Neuronal stem cell (in vitro differentiated cells): Measurements from ENCODE around the gene DESI1.
"Not testable (repeated sequence)": the region's sequence is repeated elsewhere in the genome, so short reads cannot be mapped to it uniquely, and the experiment has no call there.

Source experiments
- DNase-seq: peaks from one replicate; pipeline ENCODE4 v3.0.0-alpha.2; 2013; ENCODE audit warnings: low spot score
- H2AFZ ChIP-seq: one replicate; pipeline ENCODE4 v1.6.1; 2013; ENCODE audit warnings: mild to moderate bottlenecking, low read length, inconsistent platforms
- H2AK5ac ChIP-seq: 2 replicates; pipeline ENCODE4 v1.6.1; 2013; ENCODE audit warnings: low read depth, mild to moderate bottlenecking, inconsistent platforms, low read length, moderate library complexity, mixed read lengths
- H2BK120ac ChIP-seq: 2 replicates; pipeline ENCODE4 v1.6.1; 2013; ENCODE audit warnings: low read depth, mild to moderate bottlenecking, inconsistent platforms, low read length, moderate library complexity, mixed read lengths
- H2BK12ac ChIP-seq: one replicate; pipeline ENCODE4 v1.6.1; 2013; ENCODE audit warnings: low read length, inconsistent platforms
- H2BK15ac ChIP-seq: 2 replicates; pipeline ENCODE4 v1.6.1; 2013; ENCODE audit warnings: mild to moderate bottlenecking, low read length, inconsistent platforms, mixed read lengths
- H2BK5ac ChIP-seq: one replicate; pipeline ENCODE4 v1.6.1; 2013; ENCODE audit warnings: inconsistent platforms, mild to moderate bottlenecking, low read length, moderate library complexity
- H3K14ac ChIP-seq: one replicate; pipeline ENCODE4 v1.6.1; 2013; ENCODE audit warnings: low read length, inconsistent platforms
- H3K18ac ChIP-seq: 2 replicates; pipeline ENCODE4 v1.6.1; 2013; ENCODE audit warnings: low read length, inconsistent platforms
- H3K23ac ChIP-seq: 2 replicates; pipeline ENCODE4 v1.6.1; 2013; ENCODE audit warnings: low read depth, mild to moderate bottlenecking, mixed read lengths, low read length, inconsistent platforms; ENCODE audit not compliant: poor library complexity
- H3K27ac ChIP-seq: replicated peaks from 3 replicates; pipeline ENCODE4 v1.5.1; 2013; ENCODE audit warnings: low read length, inconsistent platforms
- H3K27me3 ChIP-seq, 3 experiments: 2 replicates each; pipeline ENCODE4 v1.6.1; 2013; ENCODE audit warnings: low read length in 3 of 3, mild to moderate bottlenecking in 2 of 3, inconsistent platforms in 1 of 3, low read depth in 1 of 3, mixed read lengths in 1 of 3, moderate library complexity in 1 of 3; ENCODE audit not compliant: control insufficient read depth in 3 of 3, insufficient read depth in 3 of 3
- H3K36me3 ChIP-seq, 2 donors: replicated peaks in 1 of 2; 2 replicates each; pipeline ENCODE4 v1.6.1; 2013; ENCODE audit warnings: low read length in 2 of 2; ENCODE audit not compliant: control insufficient read depth in 2 of 2, insufficient read depth in 2 of 2
- H3K4ac ChIP-seq: 2 replicates; pipeline ENCODE4 v1.6.1; 2013; ENCODE audit warnings: inconsistent platforms, mild to moderate bottlenecking, low read length, moderate library complexity
- H3K4me1 ChIP-seq, 2 donors: 1 replicate in 1 of 2; 2 replicates in 1 of 2; pipeline ENCODE4 v1.6.1; 2013; ENCODE audit warnings: low read length in 2 of 2, low read depth in 1 of 2; ENCODE audit not compliant: control insufficient read depth in 2 of 2, insufficient read depth in 1 of 2
- H3K4me2 ChIP-seq: one replicate; pipeline ENCODE4 v1.6.1; 2013; ENCODE audit warnings: mild to moderate bottlenecking, low read length, inconsistent platforms; ENCODE audit not compliant: insufficient read depth, poor library complexity, severe bottlenecking
- H3K4me3 ChIP-seq, 2 donors: 2 replicates each; pipeline ENCODE4 v1.5.1; 2013; ENCODE audit warnings: low read length in 2 of 2, mild to moderate bottlenecking in 2 of 2, inconsistent platforms in 1 of 2, moderate library complexity in 1 of 2
- H3K79me1 ChIP-seq: one replicate; pipeline ENCODE4 v1.6.1; 2013; ENCODE audit warnings: low read depth, mild to moderate bottlenecking, inconsistent platforms, low read length, moderate library complexity
- H3K9ac ChIP-seq: one replicate; pipeline ENCODE4 v1.6.1; 2013; ENCODE audit warnings: mild to moderate bottlenecking, low read depth, low read length, inconsistent platforms; ENCODE audit not compliant: poor library complexity
- H3K9me3 ChIP-seq, 2 donors: replicated peaks in 1 of 2; 2 replicates each; pipeline versions ENCODE3 to v1.6.1; 2013; ENCODE audit warnings: low read length in 2 of 2, mild to moderate bottlenecking in 2 of 2, inconsistent platforms in 1 of 2, low read depth in 1 of 2, mixed read lengths in 1 of 2, moderate library complexity in 1 of 2; ENCODE audit not compliant: control insufficient read depth in 2 of 2, insufficient read depth in 1 of 2
- H4K8ac ChIP-seq: one replicate; pipeline ENCODE4 v1.6.1; 2013; ENCODE audit warnings: low read depth, mild to moderate bottlenecking, inconsistent platforms, low read length, moderate library complexity
- H4K91ac ChIP-seq: one replicate; pipeline ENCODE4 v1.6.1; 2013; ENCODE audit warnings: low read length, low read depth, mild to moderate bottlenecking, inconsistent platforms; ENCODE audit not compliant: poor library complexity
- WGBS, 2 donors: extraction: QIAGEN DNeasy Blood & Tissue Kit; methylation state at CpG; one replicate each; pipeline ENCODE4 v1.1.7; 2013; ENCODE audit warnings: missing lambda C conversion rate in 2 of 2, mixed read lengths in 1 of 2; ENCODE audit not compliant: insufficient read length in 2 of 2, insufficient replicate concordance in 1 of 2; ENCODE audit errors: extremely low coverage in 2 of 2; 5-methylcytosine and 5-hydroxymethylcytosine counted together

Gene DESI1

GRCh38 chr22:41663594-41663993, 42.8 kb upstream of the DESI1 start:
- H3K36me3 ChIP-seq, result peaks cover 37 to 70% of the 10 kb centered on the region in 2 donors
- H4K91ac ChIP-seq, H2AFZ ChIP-seq, H3K4me2 ChIP-seq, H4K8ac ChIP-seq, H2BK12ac ChIP-seq, H3K27me3 ChIP-seq, H3K4me1 ChIP-seq, H3K9me3 ChIP-seq, DNase-seq, H3K23ac ChIP-seq, H2BK15ac ChIP-seq, H3K27ac ChIP-seq, H3K14ac ChIP-seq, H3K9ac ChIP-seq, H2BK120ac ChIP-seq, H3K18ac ChIP-seq, H2BK5ac ChIP-seq, H3K4ac ChIP-seq, H2AK5ac ChIP-seq, H3K79me1 ChIP-seq, H3K4me3 ChIP-seq: not testable (repeated sequence)
- no CpG with 5 or more reads among the region's 9 CpGs for WGBS, 2 donors

DNA sequence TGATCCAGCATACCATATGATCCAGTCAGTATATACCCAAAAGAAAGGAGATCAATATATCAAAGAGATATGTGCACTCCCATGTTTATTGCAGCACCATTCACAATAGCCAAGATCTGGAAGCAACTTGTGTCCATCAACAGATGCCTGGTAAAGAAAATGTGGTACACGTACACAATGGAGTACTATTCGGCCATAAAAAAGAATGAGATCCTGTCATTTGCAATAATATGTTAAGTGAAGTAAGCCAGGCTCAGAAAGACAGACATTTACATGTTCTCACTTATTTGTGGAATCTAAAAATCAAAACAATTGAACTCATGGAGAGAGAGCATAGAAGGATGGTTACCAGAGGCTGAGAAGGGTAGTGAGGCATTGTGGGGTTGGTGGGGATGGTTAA, 40.9 kb upstream of the DESI1 start:
- H3K18ac ChIP-seq, result no peak overlapping the region
- no peaks in the 10 kb centered on the region for H3K4me1 ChIP-seq
- no peak for DNase-seq
- H2BK15ac ChIP-seq, result no peak overlapping the region
- WGBS, 2 donors, result no CpG with 5 or more reads among the region's 2 CpGs
- H3K9me3 ChIP-seq, result no peaks in the 10 kb centered on the region
- H3K23ac ChIP-seq, result no peak overlapping the region
- H3K36me3 ChIP-seq, result peaks cover 52 to 89% of the 10 kb centered on the region in 2 donors
- H2BK12ac ChIP-seq, result no peak overlapping the region
- no peak overlapping the region for H3K27ac ChIP-seq
- H4K8ac ChIP-seq, result no peak overlapping the region
- H3K4me2 ChIP-seq, result no peak overlapping the region
- H2BK5ac ChIP-seq, result no peak overlapping the region
- no peak overlapping the region for H3K4me3 ChIP-seq
- H3K79me1 ChIP-seq, result peaks cover 4% of the 10 kb centered on the region
- no peak overlapping the region for H3K14ac ChIP-seq
- no peak overlapping the region for H2AK5ac ChIP-seq
- no peak overlapping the region for H3K4ac ChIP-seq
- H4K91ac ChIP-seq, result no peak overlapping the region
- H3K9ac ChIP-seq, result no peak overlapping the region
- no peak overlapping the region for H2AFZ ChIP-seq
- no peaks in the 10 kb centered on the region for H3K27me3 ChIP-seq
- no peak overlapping the region for H2BK120ac ChIP-seq

DNA sequence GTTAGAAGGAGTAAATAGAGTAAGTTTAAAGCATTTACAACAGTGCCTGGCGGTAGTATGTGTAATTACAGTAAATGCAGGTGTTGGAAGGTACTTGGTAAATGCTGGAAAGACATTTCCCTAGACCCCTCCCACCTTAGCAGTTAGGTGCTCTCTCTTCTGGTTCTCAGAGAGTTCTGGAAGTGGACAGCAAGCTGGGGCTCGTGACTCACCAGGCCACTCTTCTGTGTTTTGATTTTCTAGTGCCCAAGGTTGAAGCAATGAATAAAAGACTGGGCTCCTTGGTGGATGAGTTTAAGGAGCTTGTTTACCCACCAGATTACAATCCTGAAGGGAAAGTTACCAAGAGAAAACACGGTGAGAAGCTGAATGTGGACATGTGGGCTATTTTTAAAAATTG, 40.2 kb upstream of the DESI1 start:
- WGBS, 2 donors, result no CpG with 5 or more reads among the region's 3 CpGs
- DNase-seq, result no peak
- H3K4me3 ChIP-seq, result no peak overlapping the region

GRCh38 chr22:41660416-41660815, 39.6 kb upstream of the DESI1 start:
- Histone ChIP-seq H4K8ac (no peak overlapping the region), H2AFZ (no peak overlapping the region), H2AK5ac (no peak overlapping the region), H4K91ac (no peak overlapping the region), H3K4me2 (no peak overlapping the region), H3K4ac (no peak overlapping the region), H3K18ac (no peak overlapping the region), H3K27ac (no peak overlapping the region), H3K36me3 (peaks cover 60 to 100% of the 10 kb centered on the region in 2 donors), H3K4me1 (no peaks in the 10 kb centered on the region), H3K9me3 (no peaks in the 10 kb centered on the region), H3K14ac (no peak overlapping the region), H2BK120ac (no peak overlapping the region), H3K27me3 (no peaks in the 10 kb centered on the region), H3K79me1 (peaks cover 4% of the 10 kb centered on the region), H3K4me3 (no peak overlapping the region), H3K23ac (no peak overlapping the region), H2BK12ac (no peak overlapping the region), H3K9ac (no peak overlapping the region), H2BK5ac (no peak overlapping the region), H2BK15ac (no peak overlapping the region)
- no CpG with 5 or more reads among the region's 3 CpGs for WGBS, 2 donors
- DNase-seq, result no peak

More for the DNA sequence above, 40.2 kb upstream of the DESI1 start:
- Histone ChIP-seq H3K14ac (no peak overlapping the region), H4K91ac (no peak overlapping the region), H3K79me1 (peaks cover 4% of the 10 kb centered on the region), H2BK12ac (no peak overlapping the region), H3K4me1 (no peaks in the 10 kb centered on the region), H3K23ac (no peak overlapping the region), H3K9me3 (no peaks in the 10 kb centered on the region), H3K4me2 (no peak overlapping the region), H3K18ac (no peak overlapping the region), H3K4ac (no peak overlapping the region), H2AFZ (no peak overlapping the region), H2BK120ac (no peak overlapping the region), H4K8ac (no peak overlapping the region), H2BK5ac (no peak overlapping the region), H3K27me3 (no peaks in the 10 kb centered on the region), H2BK15ac (no peak overlapping the region), H3K27ac (no peak overlapping the region), H3K36me3 (peaks cover 55 to 95% of the 10 kb centered on the region in 2 donors), H2AK5ac (no peak overlapping the region), H3K9ac (no peak overlapping the region)
